Ureter (tissue), 1 donor: ENCODE results near the gene PDCD11. TPM values are rescaled to one million over a fixed set of nuclear protein-coding genes. Genes with fewer than 3 reads are reported as not detected.
"Not testable (repeated sequence)": the region's sequence is repeated elsewhere in the genome, so short reads cannot be mapped to it uniquely, and the experiment has no call there.

Experiments used
- DNase-seq: peaks from one replicate; pipeline ENCODE4 v3.0.0-alpha.2; 2020; ENCODE audit warnings: low spot score
- total RNA-seq: library from RNA; stranded (reverse); gene quantifications from one replicate; pipeline ENCODE4 v1.2.4, GENCODE V29; 2023
- donor health status: DM: yes; HTN: yes; CAD: no.

PDCD11 gene
- total RNA-seq, 1 donor from 2014 or later: 47.2 TPM

GRCh38 chr10:103475437-103475836 is 79.0 kb downstream of the PDCD11 start:
- DNase-seq: no peak

GRCh38 chr10:103476046-103476768 is 79.8 kb downstream of the PDCD11 start:
- DNase-seq: no peak

DNA sequence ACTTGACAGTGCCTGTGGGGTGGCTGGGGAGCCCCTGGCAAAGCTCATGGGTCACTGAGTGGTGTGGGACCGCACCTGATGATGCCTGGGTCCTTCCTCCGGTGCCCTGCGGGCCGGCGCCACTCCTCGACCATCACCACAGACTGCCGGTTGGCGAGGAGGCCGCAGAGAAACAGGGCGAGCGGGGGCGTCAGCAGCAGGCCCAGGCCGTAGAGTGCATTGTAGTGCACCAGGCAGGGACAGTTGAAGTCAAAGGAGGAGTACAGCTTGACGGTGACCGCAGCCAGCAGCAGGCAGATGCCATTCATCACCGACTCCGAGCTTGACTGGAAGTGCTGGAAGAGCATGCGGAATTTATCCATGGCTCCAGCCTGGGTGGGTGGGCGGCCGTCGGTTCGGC is 82.2 kb downstream of the PDCD11 start:
- no peak for DNase-seq

DNA sequence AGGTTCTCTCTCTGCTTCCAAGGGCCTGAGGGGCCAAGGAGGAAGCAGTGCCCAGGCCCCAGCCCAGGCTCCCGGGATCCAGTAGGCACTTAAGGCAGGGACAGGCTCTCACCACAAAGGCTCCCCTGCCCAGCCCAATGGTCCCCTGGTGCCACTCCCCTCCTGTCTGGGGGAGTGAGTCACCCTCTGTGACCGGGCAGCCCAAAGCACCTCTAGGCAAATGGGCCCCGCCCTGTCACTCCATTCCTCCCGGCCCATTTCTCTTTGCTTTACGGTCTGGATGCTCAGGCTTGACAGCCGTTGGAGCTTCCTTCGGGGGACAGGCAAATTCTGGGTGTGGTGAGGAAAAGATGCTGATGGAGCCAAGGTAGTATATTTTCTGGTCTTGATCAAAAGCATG is 82.7 kb downstream of the PDCD11 start, which contains the start of gene CALHM3:
CALHM3 (minus strand) TSS at position 106 of the 400 bp plus-strand sequence. CDS start 208 bp downstream, outside the sequence.
- no peak for DNase-seq

DNA sequence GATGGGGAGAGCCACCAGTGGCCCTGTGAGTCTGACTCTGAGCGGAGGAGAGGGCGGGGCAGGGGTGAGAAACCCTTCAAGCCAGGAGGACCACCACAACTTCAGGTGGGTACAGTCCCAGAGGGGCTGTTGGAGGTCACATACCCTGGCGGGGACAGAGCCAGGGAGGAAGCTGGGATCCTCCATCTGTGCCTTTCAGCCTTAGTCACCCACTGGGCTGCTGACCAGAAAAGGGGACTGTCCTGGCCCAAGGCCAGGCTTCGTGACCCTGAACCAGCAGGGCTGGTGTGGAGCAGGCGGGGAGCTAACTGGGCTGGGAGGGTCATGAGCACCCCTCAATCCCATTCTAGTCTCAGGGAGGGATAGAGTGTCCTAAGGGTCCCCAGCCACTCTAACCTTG is 84.1 kb downstream of the PDCD11 start:
- no peak for DNase-seq

GRCh38 chr10:103481974-103482531 is 85.6 kb downstream of the PDCD11 start:
- DNase-seq: no peak

- not testable (repeated sequence) for DNase-seq
Observed at GRCh38 chr10:103486635-103487409, 90.4 kb downstream of the PDCD11 start.

GRCh38 chr10:103487410-103487708 is 90.9 kb downstream of the PDCD11 start:
- no peak for DNase-seq

DNA sequence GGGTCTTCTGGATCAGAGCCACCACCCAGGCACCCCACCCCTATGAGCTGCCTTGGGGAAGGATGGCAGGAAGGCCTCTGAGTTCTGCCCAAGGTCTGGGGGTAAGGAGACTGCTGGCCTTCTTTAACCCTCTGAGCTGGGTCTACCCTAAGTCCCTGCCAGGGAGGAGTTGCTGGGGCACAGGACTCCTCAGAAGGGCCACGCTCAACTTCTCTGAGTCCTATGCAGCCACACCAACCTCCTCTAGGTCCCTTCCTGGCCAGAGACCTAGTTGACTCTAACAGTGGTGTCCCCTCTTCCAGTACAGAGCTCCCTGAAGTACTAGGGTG is 94.5 kb downstream of the PDCD11 start:
- DNase-seq: no peak

DNA sequence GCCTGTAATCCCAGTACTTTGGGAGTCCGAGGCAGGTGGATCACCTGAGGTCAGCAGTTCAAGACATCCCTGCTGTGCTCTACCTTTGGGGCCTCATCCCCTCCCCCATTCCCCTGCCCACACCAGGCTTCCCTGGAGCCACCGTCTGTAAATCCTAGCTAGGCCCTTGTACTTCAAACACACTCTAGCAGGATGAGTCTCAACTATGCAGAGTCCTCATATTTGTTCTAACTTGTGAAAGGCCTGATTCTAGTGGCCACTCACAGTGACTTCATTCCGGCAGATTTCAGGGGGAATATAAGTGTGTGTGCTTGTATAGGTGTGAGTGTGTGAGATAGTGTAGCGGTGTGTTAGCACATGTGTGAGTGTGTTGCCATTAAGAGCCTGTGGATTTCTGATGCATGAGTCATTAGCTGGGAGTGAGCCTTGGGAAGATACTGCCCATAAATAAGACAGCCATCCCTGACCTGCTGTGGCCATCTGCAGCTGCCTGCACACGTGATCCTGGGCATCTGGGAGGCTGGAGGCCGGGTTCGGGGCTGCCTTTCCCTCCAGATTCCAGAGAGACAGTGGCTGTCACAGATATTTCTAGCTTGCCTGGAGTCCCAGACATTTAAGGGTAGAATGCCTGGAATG is 95.4 kb downstream of the PDCD11 start:
- no peak for DNase-seq

- DNase-seq: no peak
Observed at GRCh38 chr10:103492655-103493261, 96.3 kb downstream of the PDCD11 start.

- DNase-seq: no peak
Observed at GRCh38 chr10:103493362-103493915, 97.0 kb downstream of the PDCD11 start, which contains the start of gene NEURL1. TSS of gene NEURL1 (plus strand) at chr10:103493705. CDS start at chr10:103494388, 683 bp downstream.

GRCh38 chr10:103493916-103494877 is 97.8 kb downstream of the PDCD11 start:
- no peak for DNase-seq

GRCh38 chr10:103495321-103495720 is 98.9 kb downstream of the PDCD11 start:
- no peak for DNase-seq

Other genes with a start within 250 kb of the PDCD11 start
- 172 TPM for gene NT5C2, start 203.4 kb upstream of the PDCD11 start, total RNA-seq
- gene RPEL1, start 150.7 kb upstream of the PDCD11 start, total RNA-seq: not detected
- gene INA, start 119.5 kb upstream of the PDCD11 start, total RNA-seq: 2.0 TPM
- gene PCGF6, start 45.5 kb upstream of the PDCD11 start, total RNA-seq: 6.3 TPM
- gene TAF5, start 28.6 kb upstream of the PDCD11 start, total RNA-seq: 1.6 TPM
- 344 TPM for gene ATP5MK, start 151 bp upstream of the PDCD11 start, total RNA-seq
- gene CALHM2, start 55.7 kb downstream of the PDCD11 start, total RNA-seq: 25.1 TPM
- not detected for gene CALHM1, start 62.3 kb downstream of the PDCD11 start, total RNA-seq
- gene CALHM3, start 82.6 kb downstream of the PDCD11 start, total RNA-seq: not detected
- 1.2 TPM for gene NEURL1, start 97.1 kb downstream of the PDCD11 start, total RNA-seq